H1 (cell line): ENCODE data around the gene TWIST1. TPM values are rescaled to one million over a fixed set of nuclear protein-coding genes. Genes with fewer than 3 reads are reported as not detected.

ENCODE experiments used
- ATF2 ChIP-seq: IDR thresholded peaks from 2 replicates; pipeline ENCODE4 v1.6.1; 2012; ENCODE audit warnings: low read length, inconsistent platforms
- CTBP2 ChIP-seq: IDR thresholded peaks from 2 replicates; pipeline ENCODE4 v1.7.0; 2011; ENCODE audit warnings: borderline replicate concordance, mild to moderate bottlenecking, moderate library complexity, mixed read lengths, low read length; ENCODE audit not compliant: insufficient read depth, insufficient read length
- EZH2 ChIP-seq: fragments of 200-600 bp; sonication (generic); IDR thresholded peaks from 2 replicates; pipeline ENCODE4 v1.7.1; 2012; ENCODE audit warnings: low read depth, mild to moderate bottlenecking, moderate library complexity, low read length, inconsistent platforms; ENCODE audit not compliant: severe bottlenecking
- POU5F1 ChIP-seq: IDR thresholded peaks from 2 replicates; pipeline ENCODE4 v1.6.1; 2011; ENCODE audit warnings: low read depth, mild to moderate bottlenecking, low read length, moderate library complexity
- RNF2 ChIP-seq: fragments of 200-900, 300-1000 bp; sonication (generic); IDR thresholded peaks from 2 replicates; pipeline ENCODE4 v1.7.1; 2016; ENCODE audit warnings: borderline replicate concordance, low read depth, mild to moderate bottlenecking, antibody characterized with exemption, low read length; ENCODE audit not compliant: poor library complexity, severe bottlenecking; ENCODE audit errors: missing control alignments
- SIX5 ChIP-seq: IDR thresholded peaks from 2 replicates; pipeline ENCODE4 v1.6.1; 2011; ENCODE audit warnings: mild to moderate bottlenecking, low read depth, low read length
- polyA plus RNA-seq, 7 experiments: library from polyadenylated mRNA; depleted of rRNA in 3 of 7; stranded (reverse) in 5 of 7; unstranded in 2 of 7; fragments of >200 nt in 5 of 7; fragments of 200-250 nt in 2 of 7; gene quantifications; 1 replicate in 5 of 7; 2 replicates in 1 of 7; 4 replicates in 1 of 7; pipeline versions ENCODE4 v1.2.1 to v1.2.3, GENCODE V29; 2011 to 2013; ENCODE audit warnings: missing spikeins in 2 of 7, mixed read lengths in 2 of 7
- total RNA-seq: library from RNA; stranded (reverse); fragmentation: NEBNext Ultra II Directional; extraction: Animal tissue kit (Norgen Biotek cat#: 25700); gene quantifications from 2 replicates; pipeline ENCODE4 v1.2.1, GENCODE V29; 2021

The TWIST1 gene
- total and polyA plus RNA-seq, 2 of the 8 experiments (the other 6 are each of a cell fraction or from before 2014, with no cell fraction given): 0.29 to 0.52 TPM

- TF ChIP-seq RNF2: peak; percentile 19
- TF ChIP-seq POU5F1: no peak
- TF ChIP-seq ATF2: no peak
- TF ChIP-seq EZH2: peak; percentile 45
- TF ChIP-seq SIX5: no peak
- no peak for TF ChIP-seq CTBP2
Measured at GRCh38 chr7:19117870-19118608, 603 bp upstream of the TWIST1 start (continued).
